NCI-H2196 treated with DMSO at 0.1 percent for 48 hours (cell line): ENCODE data around the gene C1D.
A peak's percentile ranks its signal among the peaks of the same experiment; 100 is the strongest.
"Not testable (repeated sequence)": the region's sequence is repeated elsewhere in the genome, so short reads cannot be mapped to it uniquely, and the experiment has no call there.

Source experiments
- DNase-seq: peaks from one replicate; lab custom pipeline; 2025; ENCODE audit not compliant: unreplicated experiment; lab: John Stamatoyannopoulos, UW

Gene C1D

GRCh38 chr2:68062680-68063387, at the start of gene C1D:
Gene C1D, minus strand, starts transcription at chr2:68063004. Its CDS starts 15,694 bp downstream, at chr2:68047310.
- DNase-seq: peak; percentile 43

GRCh38 chr2:68110102-68110501, 47.3 kb upstream of the C1D start:
- DNase-seq: no peak

GRCh38 chr2:68108120-68108519, 45.3 kb upstream of the C1D start:
- no peak for DNase-seq

GRCh38 chr2:68107475-68107874, 44.7 kb upstream of the C1D start:
- DNase-seq: no peak

GRCh38 chr2:68104111-68104835, 41.5 kb upstream of the C1D start:
- no peak for DNase-seq

- no peak for DNase-seq
Observed at GRCh38 chr2:68103709-68104055, 40.9 kb upstream of the C1D start.

- no peak for DNase-seq
Observed at GRCh38 chr2:68103030-68103708, 40.4 kb upstream of the C1D start.

- no peak for DNase-seq
Observed at GRCh38 chr2:68100189-68100588, 37.4 kb upstream of the C1D start.

- DNase-seq: no peak
Observed at GRCh38 chr2:68099260-68099659, 36.5 kb upstream of the C1D start.

GRCh38 chr2:68098291-68098797, 35.5 kb upstream of the C1D start:
- no peak for DNase-seq

GRCh38 chr2:68094111-68094510, 31.3 kb upstream of the C1D start:
- DNase-seq: no peak

GRCh38 chr2:68093634-68094033, 30.8 kb upstream of the C1D start:
- no peak for DNase-seq

- no peak for DNase-seq
Observed at GRCh38 chr2:68091439-68092034, 28.7 kb upstream of the C1D start.

GRCh38 chr2:68089961-68090360, 27.2 kb upstream of the C1D start:
- DNase-seq: no peak

GRCh38 chr2:68088940-68089339, 26.1 kb upstream of the C1D start:
- no peak for DNase-seq

GRCh38 chr2:68086166-68086565, 23.4 kb upstream of the C1D start:
- DNase-seq: no peak

- DNase-seq: no peak
Observed at GRCh38 chr2:68083346-68083745, 20.5 kb upstream of the C1D start.

GRCh38 chr2:68074050-68074449, 11.2 kb upstream of the C1D start:
- DNase-seq: no peak

GRCh38 chr2:68063797-68064646, 1.2 kb upstream of the C1D start:
- not testable (repeated sequence) for DNase-seq

- DNase-seq: no peak
Observed at GRCh38 chr2:68060652-68061051, 2.2 kb downstream of the C1D start.
